Osteoblast (primary cell): Measurements from ENCODE around the gene SPRN. TPM values are rescaled to one million over a fixed set of nuclear protein-coding genes. Genes with fewer than 3 reads are reported as not detected.
"Not testable (repeated sequence)": the region's sequence is repeated elsewhere in the genome, so short reads cannot be mapped to it uniquely, and the experiment has no call there.

Source experiments
- DNase-seq: peaks from one replicate; pipeline ENCODE4 v3.0.0; 2011; ENCODE audit warnings: low spot score, mixed read lengths; ENCODE audit not compliant: insufficient read length; ENCODE audit errors: missing footprints
- H2AFZ ChIP-seq: 2 replicates; pipeline ENCODE4 v1.6.0; 2011; ENCODE audit warnings: mild to moderate bottlenecking, low read length
- H3K27ac ChIP-seq: 2 replicates; pipeline ENCODE4 v1.5.1; 2011; ENCODE audit warnings: mild to moderate bottlenecking, low read depth, low read length, moderate library complexity
- H3K27me3 ChIP-seq: 2 replicates; pipeline ENCODE4 v1.6.0; 2012; ENCODE audit warnings: mild to moderate bottlenecking, control low read depth, inconsistent platforms, low read length, moderate library complexity; ENCODE audit not compliant: insufficient read depth
- H3K36me3 ChIP-seq: 2 replicates; pipeline ENCODE4 v1.5.1; 2011; ENCODE audit warnings: mild to moderate bottlenecking, low read length, control low read depth, moderate library complexity; ENCODE audit not compliant: insufficient read depth
- H3K4me1 ChIP-seq: 2 replicates; pipeline ENCODE4 v1.5.1; 2011; ENCODE audit warnings: mild to moderate bottlenecking, low read length, control low read depth, moderate library complexity; ENCODE audit not compliant: insufficient read depth
- H3K4me2 ChIP-seq: 2 replicates; pipeline ENCODE4 v1.6.0; 2011; ENCODE audit warnings: mild to moderate bottlenecking, low read length; ENCODE audit not compliant: insufficient read depth
- H3K4me3 ChIP-seq: fragments of 200-600 bp; sonication (generic); 3 replicates; pipeline ENCODE4 v1.5.1; 2012; ENCODE audit warnings: mild to moderate bottlenecking, low read length, inconsistent platforms; ENCODE audit not compliant: insufficient read depth
- H3K79me2 ChIP-seq: 2 replicates; pipeline ENCODE4 v1.6.0; 2012; ENCODE audit warnings: mild to moderate bottlenecking, low read length, control low read depth, inconsistent platforms; ENCODE audit not compliant: insufficient read depth
- H3K9me3 ChIP-seq: 2 replicates; pipeline ENCODE4 v1.5.1; 2011; ENCODE audit warnings: low read depth, low read length, control low read depth
- H4K20me1 ChIP-seq: 2 replicates; pipeline ENCODE4 v1.6.0; 2012; ENCODE audit warnings: mild to moderate bottlenecking, low read length, control low read depth; ENCODE audit not compliant: insufficient read depth
- CTCF ChIP-seq: IDR thresholded peaks from 2 replicates; pipeline ENCODE4 v1.5.1; 2011; ENCODE audit warnings: mild to moderate bottlenecking, low read depth, low read length, moderate library complexity; ENCODE audit errors: extremely low read depth
- total RNA-seq: library from RNA; depleted of rRNA; stranded (reverse); fragments of >200 nt; gene quantifications from 2 replicates; pipeline ENCODE4 v1.2.3, GENCODE V29; 2012

SPRN gene
- total RNA-seq, 1 donor, result under 0.01 TPM

GRCh38 chr10:133442967-133443924 lies 18.8 kb upstream of the SPRN start:
- no peaks in the 10 kb centered on the region for H3K36me3 ChIP-seq
- H2AFZ ChIP-seq, result no peak overlapping the region
- H4K20me1 ChIP-seq, result peaks cover 13% of the 10 kb centered on the region
- H3K9me3 ChIP-seq, result peaks cover 2% of the 10 kb centered on the region
- DNase-seq, result peak; percentile 77
- H3K4me3 ChIP-seq, result no peak overlapping the region
- H3K4me1 ChIP-seq, result no peaks in the 10 kb centered on the region
- no peak overlapping the region for H3K4me2 ChIP-seq
- no peak overlapping the region for H3K27ac ChIP-seq
- no peak for TF ChIP-seq CTCF
- no peaks in the 10 kb centered on the region for H3K27me3 ChIP-seq
- no peaks in the 10 kb centered on the region for H3K79me2 ChIP-seq

GRCh38 chr10:133442191-133442966 lies 18.0 kb upstream of the SPRN start:
- DNase-seq, result peak; percentile 82
- Histone ChIP-seq H3K79me2 (no peaks in the 10 kb centered on the region), H3K9me3 (no peaks in the 10 kb centered on the region), H3K4me2 (no peak overlapping the region), H3K27ac (no peak overlapping the region), H3K27me3 (no peaks in the 10 kb centered on the region), H4K20me1 (peaks cover 16% of the 10 kb centered on the region), H3K4me1 (no peaks in the 10 kb centered on the region), H2AFZ (no peak overlapping the region), H3K36me3 (no peaks in the 10 kb centered on the region), H3K4me3 (no peak overlapping the region)
- no peak for TF ChIP-seq CTCF

GRCh38 chr10:133441780-133442179 lies 17.4 kb upstream of the SPRN start:
- Histone ChIP-seq H3K4me2 (no peak overlapping the region), H4K20me1 (peaks cover 17% of the 10 kb centered on the region), H2AFZ (no peak overlapping the region), H3K4me3 (no peak overlapping the region), H3K4me1 (no peaks in the 10 kb centered on the region), H3K36me3 (no peaks in the 10 kb centered on the region), H3K9me3 (no peaks in the 10 kb centered on the region), H3K27ac (no peak overlapping the region), H3K27me3 (no peaks in the 10 kb centered on the region), H3K79me2 (no peaks in the 10 kb centered on the region)
- no peak for DNase-seq
- TF ChIP-seq CTCF, result no peak

- H3K4me3 ChIP-seq, H3K4me1 ChIP-seq, H3K9me3 ChIP-seq, H3K36me3 ChIP-seq, DNase-seq, H3K27ac ChIP-seq, H3K27me3 ChIP-seq, H3K4me2 ChIP-seq, H3K79me2 ChIP-seq, H2AFZ ChIP-seq: not testable (repeated sequence)
- H4K20me1 ChIP-seq, result peaks cover 20% of the 10 kb centered on the region
Measured at GRCh38 chr10:133441356-133441755, 16.9 kb upstream of the SPRN start.
